Left renal pelvis (tissue), 4 donors: Measurements from ENCODE around the gene PILRB. TPM values are rescaled to one million over a fixed set of nuclear protein-coding genes. Genes with fewer than 3 reads are reported as not detected.
A peak's percentile ranks its signal among the peaks of the same experiment; 100 is the strongest.
"Not testable (repeated sequence)": the region's sequence is repeated elsewhere in the genome, so short reads cannot be mapped to it uniquely, and the experiment has no call there.

Source experiments
- DNase-seq, 4 donors: peaks; one replicate each; pipeline ENCODE4 v3.0.0-alpha.2; 2013; ENCODE audit warnings: low read depth in 4 of 4, low spot score in 3 of 4
- polyA plus RNA-seq, 4 donors: library from polyadenylated mRNA; unstranded; fragments of 120-200 nt; gene quantifications; one replicate each; pipeline ENCODE4 v1.2.1, GENCODE V29; 2013; ENCODE audit not compliant: insufficient read length in 4 of 4

The PILRB gene
- polyA plus RNA-seq: 10 to 100 TPM; 21.5 to 61.4 (median 32.0) TPM

DNA sequence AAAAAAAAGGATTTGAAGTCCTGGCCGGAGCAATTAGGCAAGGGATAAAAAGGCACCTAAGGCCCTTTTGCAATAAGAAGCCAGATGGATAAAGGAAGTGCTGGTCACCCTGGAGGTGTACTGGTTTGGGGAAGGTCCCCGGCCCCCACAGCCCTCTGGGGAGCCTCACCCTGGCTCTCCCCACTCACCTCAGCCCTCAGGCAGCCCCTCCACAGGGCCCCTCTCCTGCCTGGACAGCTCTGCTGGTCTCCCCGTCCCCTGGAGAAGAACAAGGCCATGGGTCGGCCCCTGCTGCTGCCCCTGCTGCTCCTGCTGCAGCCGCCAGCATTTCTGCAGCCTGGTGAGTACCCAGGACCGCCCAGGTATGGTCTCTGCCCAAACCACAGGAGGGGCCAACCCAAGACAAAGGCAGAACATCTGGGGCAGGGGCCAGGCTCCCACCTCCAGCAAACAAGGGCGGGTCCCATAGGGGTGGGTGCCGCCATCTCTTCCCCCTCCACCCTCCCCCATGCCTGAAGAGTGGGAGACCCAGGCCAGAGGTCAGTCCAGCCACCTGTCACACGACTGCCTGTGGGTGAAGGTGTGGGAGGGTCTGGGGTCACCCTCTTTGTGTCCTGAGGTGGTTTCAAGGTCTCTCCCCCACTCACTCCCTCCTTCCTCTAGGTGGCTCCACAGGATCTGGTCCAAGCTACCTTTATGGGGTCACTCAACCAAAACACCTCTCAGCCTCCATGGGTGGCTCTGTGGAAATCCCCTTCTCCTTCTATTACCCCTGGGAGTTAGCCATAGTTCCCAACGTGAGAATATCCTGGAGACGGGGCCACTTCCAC lies at the start of gene PILRB:
Gene PILRB, plus strand, starts transcription at position 91 of the 830 bp plus-strand sequence. Its CDS starts 186 bp downstream, at position 277.
- DNase-seq: no peak

DNA sequence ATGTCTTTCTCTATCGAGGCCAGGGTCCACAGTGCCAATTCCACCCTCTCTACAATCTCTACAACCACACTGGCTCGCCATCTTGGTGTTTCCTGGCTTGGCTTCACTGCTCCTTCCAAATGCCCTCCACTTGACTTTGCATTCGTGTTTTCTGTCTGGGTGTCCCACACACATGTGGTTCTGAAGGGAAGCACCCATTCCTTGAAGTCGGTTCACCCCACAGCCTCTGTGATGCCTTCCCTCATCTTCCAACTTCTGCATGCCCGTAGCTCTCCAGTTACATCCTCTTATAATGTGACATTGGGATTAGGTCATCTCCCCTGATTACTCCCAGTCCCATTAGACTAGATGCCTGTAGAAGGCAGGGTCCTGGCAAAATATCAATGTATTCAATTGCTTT lies 39.6 kb upstream of the PILRB start:
- not testable (repeated sequence) for DNase-seq

DNA sequence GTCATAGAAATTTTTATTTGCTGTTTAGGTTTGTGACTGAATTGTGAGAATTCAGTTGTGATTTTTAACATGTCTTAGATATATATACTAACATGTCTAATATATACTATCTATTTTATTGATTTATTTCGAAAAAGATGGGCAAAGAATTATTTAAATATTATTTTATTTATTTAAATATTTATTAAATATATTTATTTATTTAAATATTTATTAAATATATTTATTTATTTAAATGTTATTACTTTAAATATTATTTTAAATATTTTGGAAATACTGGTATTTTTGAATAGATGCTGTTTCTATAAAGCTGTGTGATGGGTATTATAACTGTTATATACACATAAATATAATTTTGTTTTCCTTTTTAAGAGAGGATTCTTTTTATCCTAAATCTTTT lies 36.3 kb upstream of the PILRB start:
- not testable (repeated sequence) for DNase-seq

DNA sequence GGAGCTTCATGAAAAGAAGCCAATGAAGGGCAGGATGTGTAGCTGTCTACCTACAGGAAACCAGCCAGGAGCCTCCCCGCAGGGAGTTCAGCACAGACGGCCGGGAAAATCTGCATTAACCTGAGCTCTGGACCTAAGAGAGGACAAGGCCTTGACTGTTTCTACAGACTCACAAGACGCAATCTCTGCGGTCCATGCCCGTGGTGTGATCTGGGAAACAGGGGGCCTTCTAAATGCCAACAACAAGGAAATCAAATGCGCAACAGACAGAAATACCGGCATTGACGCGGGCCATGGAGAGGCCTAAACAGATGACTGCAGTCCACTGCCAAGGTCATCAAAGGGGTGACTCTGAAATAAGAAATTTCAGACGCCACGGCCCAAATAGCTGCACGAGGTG lies 33.7 kb upstream of the PILRB start:
- DNase-seq: not testable (repeated sequence)

DNA sequence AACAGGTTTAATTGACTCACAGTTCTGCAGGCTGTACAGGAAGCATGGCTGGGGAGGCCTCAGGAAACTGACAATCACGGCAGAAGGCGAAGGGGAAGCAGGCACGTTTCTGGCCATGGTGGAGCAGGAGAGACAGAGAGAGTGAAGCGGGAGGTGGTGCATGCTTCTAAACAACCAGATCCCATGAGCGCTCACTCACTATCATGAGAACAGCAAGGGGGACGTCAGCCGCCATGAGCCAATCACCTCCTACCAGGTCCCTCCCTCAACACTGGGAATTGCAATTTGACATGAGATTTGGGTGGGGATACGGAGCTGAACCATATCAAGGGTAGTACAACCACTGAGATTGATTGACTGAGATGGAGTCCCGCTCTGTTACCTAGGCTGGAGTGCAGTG lies 32.2 kb upstream of the PILRB start:
- not testable (repeated sequence) for DNase-seq

DNA sequence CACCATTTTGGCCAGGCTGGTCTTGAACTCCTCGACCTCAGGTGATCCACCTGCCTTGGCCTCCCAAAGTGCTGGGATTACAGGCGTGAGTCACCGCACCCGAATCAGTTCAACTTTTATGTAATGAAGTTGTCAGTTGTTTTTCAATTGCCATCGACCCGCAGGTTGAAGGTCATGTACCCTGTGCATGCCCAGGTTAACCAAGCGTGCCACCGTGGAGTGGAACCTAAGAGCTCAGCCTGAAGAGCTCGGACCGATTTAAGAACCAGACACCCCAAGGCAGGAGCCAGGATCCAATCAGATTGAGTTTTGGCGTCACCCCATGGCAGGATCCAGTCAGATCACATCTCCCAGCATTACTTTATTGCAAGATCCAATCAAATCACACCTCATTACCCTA lies 31.0 kb upstream of the PILRB start:
- not testable (repeated sequence) for DNase-seq

DNA sequence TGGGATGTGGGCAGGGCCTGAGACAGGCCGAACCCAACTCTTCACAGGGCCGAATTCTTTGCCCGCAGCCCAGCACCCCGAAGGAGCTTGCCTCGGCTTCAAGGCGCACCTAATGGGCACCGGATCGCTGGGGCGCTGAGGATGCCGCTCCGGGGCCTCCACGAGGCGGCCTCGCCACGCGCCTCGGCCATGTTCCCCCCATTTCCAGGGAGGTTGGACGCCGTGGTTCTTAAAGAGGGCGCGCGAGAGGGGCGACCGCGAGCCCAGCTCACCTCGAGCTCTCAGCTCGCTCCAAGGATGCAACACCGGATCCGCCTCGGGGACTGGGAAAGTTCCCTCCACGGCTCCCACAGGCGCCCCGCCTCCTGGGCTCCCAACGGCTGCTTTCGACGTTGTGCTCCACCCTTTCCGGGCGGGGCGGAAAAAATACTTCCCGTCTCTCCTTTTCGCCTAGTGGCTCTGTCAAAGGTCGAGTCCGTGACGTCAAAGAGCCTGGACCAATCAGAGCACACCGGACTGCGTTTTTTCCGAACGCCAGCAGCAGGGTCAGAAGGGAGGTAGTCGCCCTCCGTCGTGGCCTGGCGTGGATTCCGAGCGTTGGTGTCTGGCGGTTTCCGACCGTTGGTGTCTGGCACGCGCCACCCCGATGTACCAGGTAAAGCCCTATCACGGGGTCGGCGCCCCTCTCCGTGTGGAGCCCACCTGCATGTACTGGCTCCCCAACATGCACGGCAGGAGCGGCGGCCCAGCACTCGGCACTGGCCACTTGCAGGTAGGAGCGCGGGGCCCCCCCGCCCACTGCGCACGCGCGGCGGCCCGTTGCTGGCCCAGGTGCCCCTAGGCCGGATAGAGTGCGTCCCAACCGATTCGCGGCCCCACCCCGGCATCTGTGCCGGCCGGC lies 22.1 kb upstream of the PILRB start:
- peak; percentile 80 to 85 (median 82) for DNase-seq

DNA sequence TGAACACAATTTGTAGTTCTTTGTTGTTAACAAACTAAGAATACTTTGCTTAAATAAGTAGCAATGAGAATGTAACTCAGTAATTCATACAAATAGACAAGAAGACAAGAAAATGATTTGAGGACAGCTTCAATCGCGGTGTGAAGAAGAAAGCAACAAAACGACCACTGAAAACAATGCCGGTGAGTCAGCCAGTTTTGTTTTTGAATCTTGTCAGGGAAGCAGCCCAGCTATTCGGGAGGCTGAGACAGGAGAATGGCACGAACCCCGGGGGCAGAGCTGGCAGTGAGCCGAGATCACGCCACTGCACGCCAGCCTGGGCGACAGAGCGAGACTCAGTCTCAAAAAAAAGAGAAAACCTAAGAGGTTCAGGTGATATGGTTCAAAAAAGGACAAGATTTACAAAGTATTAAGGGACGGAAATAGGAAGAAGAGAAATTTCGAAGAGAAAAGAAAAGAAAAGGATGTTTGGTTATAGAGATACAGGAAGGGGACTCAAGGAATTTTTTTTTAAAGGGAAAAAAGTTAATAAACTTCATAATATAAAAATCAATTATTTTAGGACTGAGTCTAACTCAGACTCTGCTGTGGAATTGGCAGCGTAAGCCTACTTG lies 19.7 kb upstream of the PILRB start:
- DNase-seq: not testable (repeated sequence)

DNA sequence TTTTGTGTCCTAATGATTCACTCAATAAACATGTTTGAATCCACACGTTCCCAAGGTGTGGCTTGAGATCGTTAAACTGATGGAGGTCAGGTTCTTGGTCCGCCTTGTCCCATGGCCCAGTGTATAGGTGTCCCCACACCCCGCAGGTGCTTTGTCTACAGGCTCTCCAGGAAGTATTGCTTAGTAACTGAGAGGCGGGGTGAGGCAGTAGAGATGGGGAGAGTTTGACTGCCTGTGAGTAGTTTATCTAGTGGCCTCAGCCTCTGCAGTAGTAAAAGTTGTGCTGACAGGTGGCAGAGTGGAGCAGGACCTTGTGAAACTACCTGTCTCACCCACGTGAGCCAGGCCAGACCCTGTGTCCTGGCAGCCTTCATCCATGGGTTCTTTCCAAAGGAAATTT lies 16.6 kb upstream of the PILRB start:
- DNase-seq: not testable (repeated sequence)

DNA sequence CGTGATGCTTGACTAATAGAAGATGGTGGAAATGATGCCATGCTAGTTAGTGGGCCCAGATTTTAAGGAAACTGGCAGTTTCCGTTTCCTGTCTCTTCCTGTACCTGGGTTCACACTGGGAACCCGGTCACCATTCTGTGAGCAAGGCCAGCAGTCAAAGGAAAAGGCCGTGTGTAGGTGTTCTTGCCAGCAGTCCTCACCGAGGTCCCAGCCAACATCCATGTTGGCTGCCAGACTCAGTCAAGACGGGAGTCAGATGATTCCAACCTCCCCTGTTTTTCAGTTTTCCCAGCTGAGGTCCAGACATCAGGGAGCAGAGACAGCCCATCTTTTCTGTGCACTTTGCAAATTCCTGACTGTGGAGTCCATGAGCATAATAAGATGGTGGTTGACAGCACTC lies 15.2 kb upstream of the PILRB start:
- DNase-seq: no peak

DNA sequence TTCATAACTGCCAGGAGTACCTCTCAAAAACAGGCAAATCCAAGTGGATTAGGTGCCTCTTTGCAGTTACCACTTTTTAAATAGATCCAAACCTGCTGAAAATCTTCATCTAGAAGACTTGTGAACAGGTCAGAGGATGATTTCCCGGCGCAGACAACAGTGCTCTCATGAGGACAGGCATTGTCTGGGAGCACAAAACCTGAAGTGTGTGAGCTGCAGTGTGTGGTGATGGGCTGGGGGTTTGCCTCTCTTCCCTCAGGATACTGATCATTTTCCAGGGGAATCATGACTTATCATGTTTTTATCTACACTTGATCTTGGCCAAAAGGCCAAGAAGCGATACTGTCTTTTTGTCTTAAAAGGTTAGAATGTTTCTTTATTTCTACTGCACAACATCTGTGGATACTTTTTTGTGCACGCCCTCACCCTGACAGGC lies 13.8 kb upstream of the PILRB start:
- DNase-seq: not testable (repeated sequence)

DNA sequence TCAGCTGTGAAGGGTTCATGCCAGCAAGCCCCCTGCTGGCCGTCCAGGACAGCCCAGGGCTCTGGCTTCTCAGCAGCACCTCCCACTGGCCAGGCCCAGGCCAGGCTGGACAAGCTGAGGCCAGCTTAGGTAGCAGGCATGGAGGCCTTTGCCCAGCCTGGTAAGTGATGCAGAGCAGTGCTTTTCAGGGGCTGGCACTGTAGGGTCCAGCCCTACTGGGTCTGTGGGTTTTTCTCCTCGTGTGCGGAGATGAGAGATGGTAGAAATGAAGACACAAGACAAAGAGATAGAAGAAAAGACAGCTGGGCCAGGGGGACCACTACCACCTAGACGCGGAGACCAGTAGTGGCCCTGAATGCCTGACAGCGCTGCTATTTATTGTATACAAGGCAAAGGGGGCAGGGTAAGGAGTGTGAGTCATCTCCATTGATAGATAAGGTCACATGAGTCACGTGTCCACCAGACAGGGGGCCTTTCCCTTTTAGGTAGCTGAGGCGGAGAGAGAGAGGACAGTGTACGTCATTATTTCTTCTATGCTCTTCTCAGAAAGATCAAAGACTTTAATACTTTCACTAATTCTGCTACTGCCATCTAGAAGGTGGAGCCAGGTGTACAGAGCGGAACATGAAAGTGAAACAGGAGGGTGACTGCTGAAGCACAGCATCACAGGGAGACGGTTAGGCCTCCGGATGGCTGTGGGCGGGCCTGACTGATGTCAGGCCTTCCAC lies 13.2 kb upstream of the PILRB start:
- not testable (repeated sequence) for DNase-seq

DNA sequence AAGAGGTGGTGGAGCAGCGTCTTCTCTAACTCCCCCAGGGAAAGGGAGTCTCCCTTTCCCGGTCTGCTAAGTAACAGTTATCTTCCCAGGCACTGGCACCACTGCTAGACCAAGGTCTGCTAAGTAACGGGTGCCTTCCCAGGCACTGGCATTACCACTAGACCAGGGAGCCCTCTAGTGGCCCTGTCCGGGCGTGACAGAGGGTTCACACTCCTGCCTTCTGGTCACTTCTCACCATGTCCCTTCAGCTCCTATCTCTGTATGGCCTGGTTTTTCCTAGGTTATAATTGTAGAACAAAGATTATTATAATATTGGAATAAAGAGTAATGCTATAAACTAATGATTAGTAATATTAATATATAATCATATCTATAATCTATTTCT lies 12.6 kb upstream of the PILRB start:
- DNase-seq: not testable (repeated sequence)

DNA sequence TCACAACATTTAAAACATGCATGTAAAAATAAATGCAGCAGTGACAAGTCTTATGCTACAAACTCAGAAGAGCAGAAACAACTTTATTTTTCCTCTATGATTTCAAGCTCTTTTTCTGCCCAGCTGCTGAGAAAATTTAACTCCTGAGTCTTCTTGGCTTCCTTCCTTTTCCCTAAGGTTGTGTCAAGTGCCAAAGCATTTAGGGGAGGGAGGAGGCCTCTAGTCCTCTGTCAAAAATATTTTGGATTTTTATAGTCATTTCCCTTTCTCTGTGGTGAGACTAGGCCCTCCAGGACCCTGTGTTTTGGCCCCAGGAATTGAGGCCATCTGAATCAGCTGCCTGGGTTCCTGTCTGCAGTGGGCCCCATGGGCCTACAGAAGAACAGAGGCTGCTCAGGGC lies 11.0 kb upstream of the PILRB start:
- no peak for DNase-seq

DNA sequence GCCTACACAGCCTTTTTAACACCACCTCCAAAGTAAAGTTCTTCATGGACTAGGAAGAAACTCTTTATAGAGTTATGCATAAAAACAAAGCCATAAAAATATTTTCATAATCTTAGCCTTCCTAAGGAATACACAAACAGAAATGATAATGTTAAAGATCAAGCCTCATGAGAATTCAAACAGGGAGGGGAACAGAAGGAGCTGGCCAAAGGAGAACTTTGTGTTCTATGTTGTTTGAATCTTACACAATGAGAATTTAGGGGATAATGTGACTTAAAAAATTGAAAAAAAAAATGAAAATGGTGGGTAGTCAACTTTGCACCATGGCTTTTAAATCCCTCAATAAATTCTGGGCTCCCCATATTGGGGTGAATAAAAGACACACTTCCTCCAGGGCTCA lies 9.1 kb upstream of the PILRB start:
- no peak for DNase-seq

DNA sequence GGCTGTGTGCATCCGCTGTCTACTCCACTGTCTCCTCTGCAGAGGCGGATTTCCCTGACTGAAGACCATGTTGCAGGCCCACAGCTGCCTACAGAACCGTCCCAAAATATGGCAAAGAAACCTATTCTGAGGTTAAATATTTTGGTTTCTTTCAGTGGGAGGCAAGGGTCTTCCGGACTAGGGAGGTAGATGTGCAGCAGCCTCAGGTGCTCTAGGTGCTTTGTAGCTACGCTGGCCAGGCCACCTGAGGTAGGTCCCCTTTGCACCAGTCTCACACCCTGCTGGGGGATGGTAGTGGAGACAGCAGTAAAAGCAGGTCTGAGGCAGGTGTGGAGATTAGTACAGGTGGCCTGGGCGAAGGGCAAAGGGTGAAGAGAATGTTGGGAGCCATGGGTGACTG lies 8.2 kb upstream of the PILRB start:
- no peak for DNase-seq

DNA sequence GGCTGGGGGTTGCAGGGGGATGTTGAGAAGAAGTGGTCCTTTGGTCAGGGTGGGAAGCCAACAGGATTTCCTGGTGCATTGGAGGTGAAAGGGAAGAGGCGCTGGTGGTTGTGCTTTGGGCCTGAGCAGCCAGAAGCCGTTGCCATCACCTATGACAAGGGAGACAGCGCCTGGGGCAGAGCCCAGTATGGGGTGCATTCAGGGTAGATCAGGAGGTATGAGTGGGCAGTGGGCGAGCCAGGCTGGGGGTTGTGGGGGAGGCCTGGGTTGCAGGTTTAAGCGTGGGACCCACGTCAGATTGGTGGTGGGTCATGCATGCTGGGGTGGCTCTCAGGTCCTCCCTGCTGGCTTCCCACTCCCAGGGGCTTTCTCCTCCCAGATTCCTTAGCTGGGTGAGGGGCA lies 6.3 kb upstream of the PILRB start:
- DNase-seq: no peak

DNA sequence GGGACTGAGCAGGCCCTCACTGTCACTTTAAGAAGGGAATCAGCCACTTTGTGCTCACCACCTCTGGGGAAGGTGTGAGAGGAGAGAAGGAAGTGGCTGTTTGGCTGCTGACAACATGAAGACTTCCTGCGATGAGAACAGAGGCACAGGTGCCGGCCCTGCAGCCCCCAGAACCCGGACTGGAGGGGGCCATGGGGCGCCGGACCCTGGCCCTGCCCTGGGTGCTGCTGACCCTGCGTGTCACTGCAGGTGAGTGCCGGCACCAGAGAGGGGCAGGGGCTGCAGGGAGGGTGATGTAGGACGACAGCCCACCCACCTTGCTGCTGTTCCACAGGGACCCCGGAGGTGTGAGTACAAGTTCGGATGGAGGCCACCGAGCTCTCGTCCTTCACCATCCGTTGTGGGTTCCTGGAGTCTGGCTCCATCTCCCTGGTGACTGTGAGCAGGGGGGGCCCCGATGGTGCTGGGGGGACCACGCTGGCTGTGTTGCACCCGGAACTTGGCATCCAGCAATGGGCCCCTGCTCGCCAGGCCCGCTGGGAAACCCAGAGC lies 5.6 kb upstream of the PILRB start:
- not testable (repeated sequence) for DNase-seq

DNA sequence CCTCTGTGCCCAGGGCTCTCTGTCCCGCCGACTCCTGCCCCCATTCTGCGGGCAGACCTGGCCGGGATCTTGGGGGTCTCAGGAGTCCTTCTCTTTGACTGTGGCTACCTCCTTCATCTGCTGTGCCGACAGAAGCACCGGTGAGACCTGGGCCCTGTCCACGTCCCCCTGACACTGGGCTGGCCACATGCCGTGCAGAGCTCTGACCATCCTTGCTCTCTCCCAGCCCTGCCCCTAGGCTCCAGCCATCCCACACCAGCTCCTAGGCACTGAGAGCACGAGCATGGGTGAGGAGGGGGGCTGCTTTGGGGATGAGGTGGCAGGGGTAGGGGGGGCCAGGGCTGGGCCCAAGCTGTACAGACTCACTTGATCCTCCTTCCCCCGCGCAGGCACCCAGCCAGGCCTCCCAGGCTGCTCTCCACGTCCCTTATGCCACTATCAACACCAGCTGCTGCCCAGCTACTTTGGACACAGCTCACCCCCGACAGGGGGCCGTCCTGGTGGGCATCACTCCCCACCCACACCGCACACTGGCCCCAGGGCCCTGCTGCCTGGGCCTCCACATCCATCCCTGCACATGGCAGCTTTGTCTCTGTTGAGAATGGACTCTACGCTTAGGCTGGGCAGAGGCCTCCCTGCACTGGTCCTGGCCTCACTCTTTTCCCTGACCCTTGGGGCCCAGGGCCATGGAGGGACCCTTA lies 4.8 kb upstream of the PILRB start:
- no peak for DNase-seq
